GM19193 (cell line): ENCODE data around the gene PNMA8C.

ENCODE experiments used
- POLR2A ChIP-seq: IDR thresholded peaks from 4 replicates; pipeline ENCODE4 v1.6.1; 2011; ENCODE audit not compliant: insufficient read depth, insufficient read length; ENCODE audit errors: extremely low read depth

The PNMA8C gene

GRCh38 chr19:46386996-46387712, 41.6 kb downstream of the PNMA8C start:
- TF ChIP-seq POLR2A = no peak

GRCh38 chr19:46386151-46386550, 42.6 kb downstream of the PNMA8C start:
- no peak for TF ChIP-seq POLR2A

- no peak for TF ChIP-seq POLR2A
Observed at GRCh38 chr19:46385636-46386035, 43.1 kb downstream of the PNMA8C start.

DNA sequence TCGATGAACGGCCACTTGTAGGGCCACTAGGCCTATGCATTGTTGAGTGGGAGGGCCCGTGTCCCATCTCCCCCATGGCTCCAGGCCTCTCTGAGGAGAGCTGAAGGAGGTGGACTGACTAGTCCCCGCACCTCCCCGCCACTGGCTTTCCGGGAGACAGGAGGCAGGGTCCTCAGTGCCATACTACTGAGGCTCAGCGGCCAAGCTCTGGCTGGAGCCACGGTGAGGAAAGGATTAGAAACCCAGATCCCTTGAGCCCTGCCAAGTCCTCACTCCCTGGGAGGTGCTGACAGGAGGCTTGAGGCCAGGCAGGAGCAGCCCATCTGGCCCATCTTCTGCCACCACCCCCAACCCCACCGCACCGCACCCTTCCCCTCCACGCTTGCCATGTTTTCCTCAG, 44.3 kb downstream of the PNMA8C start:
- TF ChIP-seq POLR2A = no peak

GRCh38 chr19:46383846-46384245, 44.9 kb downstream of the PNMA8C start:
- no peak for TF ChIP-seq POLR2A

DNA sequence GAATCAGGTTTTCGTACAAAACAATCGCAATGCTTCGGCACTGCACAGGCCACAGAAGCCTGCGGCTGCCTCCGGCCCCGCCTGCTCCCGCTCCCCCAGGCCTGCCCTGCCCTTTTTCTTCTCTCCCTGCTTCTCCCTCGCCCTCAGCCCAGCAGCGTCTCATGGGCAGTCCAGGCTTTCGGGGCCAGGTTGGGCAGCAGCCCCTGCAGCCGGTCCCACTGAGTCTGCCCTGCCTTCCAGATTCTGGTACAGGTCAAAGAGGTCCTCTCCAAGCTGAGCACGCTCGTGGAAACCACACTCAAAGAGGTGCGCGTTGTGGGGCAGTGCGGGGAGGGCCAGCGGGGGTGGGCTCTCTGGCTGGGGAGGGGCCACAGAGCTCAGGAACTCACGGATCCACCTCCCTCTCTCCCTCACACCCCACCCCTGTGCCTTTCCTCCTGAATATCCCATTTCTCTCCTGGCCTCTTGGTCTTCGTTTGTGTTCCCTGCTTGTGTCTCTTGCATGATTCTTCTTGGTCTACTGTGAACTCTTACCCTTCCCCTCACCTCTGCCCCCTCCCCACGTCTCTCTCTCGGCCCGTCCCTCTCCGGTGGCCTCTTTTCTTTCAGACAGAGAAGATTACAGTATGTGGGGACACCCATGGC, 45.4 kb downstream of the PNMA8C start:
- no peak for TF ChIP-seq POLR2A

DNA sequence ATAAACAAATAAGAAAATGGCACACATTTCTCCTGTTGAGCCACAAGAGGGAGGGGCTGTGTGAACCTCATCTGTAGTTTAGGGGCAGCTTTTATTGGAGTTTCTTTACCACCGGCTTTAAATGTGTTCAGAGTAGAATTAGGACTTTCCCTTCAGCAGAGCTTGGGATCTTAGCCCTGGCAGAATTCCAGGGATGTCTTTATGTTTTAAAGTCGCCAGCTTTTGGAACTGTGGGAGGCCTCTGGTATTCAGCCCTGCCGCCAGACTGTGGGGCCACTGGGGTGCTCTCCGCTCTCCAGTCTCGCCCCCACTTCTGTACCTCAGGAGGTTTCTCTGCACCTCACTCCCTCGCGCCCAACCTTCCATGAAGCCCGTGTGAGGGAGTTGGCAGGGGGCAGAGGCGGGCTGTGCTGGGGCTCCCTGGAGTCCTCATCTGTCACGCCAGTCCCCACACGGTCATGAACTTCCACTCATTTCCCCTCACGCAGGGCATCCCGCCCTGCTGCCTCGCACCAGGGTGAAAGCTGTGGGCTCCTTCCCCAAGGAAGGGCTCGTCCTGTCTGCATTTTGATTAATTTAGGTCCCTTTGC, 46.9 kb downstream of the PNMA8C start:
- TF ChIP-seq POLR2A = no peak

GRCh38 chr19:46381346-46381745, 47.4 kb downstream of the PNMA8C start:
- no peak for TF ChIP-seq POLR2A

GRCh38 chr19:46380690-46381089, 48.0 kb downstream of the PNMA8C start:
- TF ChIP-seq POLR2A = no peak

DNA sequence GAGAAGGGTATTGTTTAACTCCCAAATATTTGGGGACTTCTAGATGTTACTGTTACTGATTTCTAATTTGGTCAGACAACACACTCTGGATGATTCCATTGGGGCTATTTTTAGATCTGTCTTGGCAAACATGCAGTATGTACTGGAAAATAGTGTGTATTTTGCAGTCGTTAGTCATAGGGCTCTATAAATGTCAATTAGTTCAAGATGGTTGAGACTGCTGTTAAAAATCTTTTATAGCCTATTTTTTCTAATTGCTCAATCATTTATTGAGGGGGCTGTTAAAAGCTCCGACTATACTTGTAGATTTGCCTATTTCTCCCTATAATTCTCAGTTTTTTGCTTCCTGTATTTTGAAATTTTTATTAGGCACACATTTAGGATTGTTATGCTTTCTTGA, 50.5 kb downstream of the PNMA8C start:
- no peak for TF ChIP-seq POLR2A

DNA sequence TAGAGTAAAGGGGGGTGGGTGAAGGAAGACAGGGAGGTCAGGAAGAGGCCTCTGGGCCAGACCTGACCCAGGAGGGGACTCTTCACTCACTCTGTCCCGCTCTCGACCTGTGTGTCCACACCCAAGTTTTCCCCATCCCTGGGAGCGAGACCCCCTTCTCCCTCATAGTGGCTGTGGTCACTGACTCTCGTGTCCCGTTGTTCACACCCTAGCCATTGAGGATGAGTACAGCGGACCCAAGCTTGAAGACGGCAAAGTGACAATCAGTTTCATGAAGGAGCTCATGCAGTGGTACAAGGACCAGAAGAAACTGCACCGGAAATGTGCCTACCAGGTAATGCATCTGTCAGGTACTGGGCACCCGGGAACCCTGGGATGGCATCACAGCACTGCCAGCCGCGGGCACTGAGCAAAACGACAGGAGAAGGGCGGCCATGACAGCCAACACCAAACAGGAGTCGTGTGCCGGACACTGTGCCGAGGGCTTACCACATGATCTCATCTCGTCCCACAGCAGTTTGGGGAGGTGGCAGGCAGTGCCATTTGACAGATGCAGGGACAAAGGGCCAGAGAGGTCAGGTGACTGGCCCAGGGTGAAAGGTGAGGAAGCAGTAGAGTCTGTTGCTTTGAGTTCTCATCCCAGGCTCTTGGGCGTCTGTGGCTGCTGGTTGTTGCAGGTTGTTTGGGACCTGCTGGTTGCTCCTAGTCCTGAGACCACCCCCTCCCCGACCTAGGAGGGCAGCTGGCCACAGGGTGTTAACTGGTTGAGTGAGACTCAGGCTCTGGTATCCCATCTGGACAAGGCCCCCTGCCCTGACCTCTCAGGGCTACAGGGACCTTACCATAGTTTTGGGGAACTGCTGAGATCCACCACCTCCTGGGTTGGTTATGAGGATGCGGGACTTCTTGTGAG, 52.2 kb downstream of the PNMA8C start:
- TF ChIP-seq POLR2A = no peak
